GM18505 (cell line): Measurements from ENCODE around the gene TGFBR2.

ENCODE experiments used
- ATAC-seq: cut with Tn5 transposase; IDR thresholded peaks from one replicate; pipeline ENCODE4 v1.9.1; 2021; ENCODE audit not compliant: unreplicated experiment
- POLR2A ChIP-seq: IDR thresholded peaks from 4 replicates; pipeline ENCODE4 v1.6.1; 2011; ENCODE audit warnings: borderline replicate concordance; ENCODE audit not compliant: insufficient read depth, insufficient read length; ENCODE audit errors: extremely low read depth

TGFBR2 gene

GRCh38 chr3:30657914-30658313 is 51.5 kb downstream of the TGFBR2 start:
- no peak for TF ChIP-seq POLR2A
- ATAC-seq: peak; percentile 22

GRCh38 chr3:30658328-30659052 is 52.1 kb downstream of the TGFBR2 start:
- ATAC-seq: peak; percentile 89
- no peak for TF ChIP-seq POLR2A

- TF ChIP-seq POLR2A: no peak
- no peak for ATAC-seq
Measured at GRCh38 chr3:30659270-30660130, 53.1 kb downstream of the TGFBR2 start.

GRCh38 chr3:30660136-30660535 is 53.7 kb downstream of the TGFBR2 start:
- ATAC-seq: no peak
- TF ChIP-seq POLR2A: no peak

- ATAC-seq: no peak
- TF ChIP-seq POLR2A: no peak
Measured at GRCh38 chr3:30660656-30661055, 54.3 kb downstream of the TGFBR2 start.

GRCh38 chr3:30661098-30661873 is 54.9 kb downstream of the TGFBR2 start:
- ATAC-seq: no peak

GRCh38 chr3:30662836-30663235 is 56.4 kb downstream of the TGFBR2 start:
- no peak for TF ChIP-seq POLR2A
- ATAC-seq: no peak

More at GRCh38 chr3:30661098-30661873, 54.9 kb downstream of the TGFBR2 start:
- TF ChIP-seq POLR2A: no peak

GRCh38 chr3:30663533-30664241 is 57.3 kb downstream of the TGFBR2 start:
- TF ChIP-seq POLR2A: no peak
- ATAC-seq: no peak

GRCh38 chr3:30664459-30664858 is 58.1 kb downstream of the TGFBR2 start:
- no peak for ATAC-seq
- TF ChIP-seq POLR2A: no peak

GRCh38 chr3:30664884-30665283 is 58.5 kb downstream of the TGFBR2 start:
- no peak for TF ChIP-seq POLR2A
- ATAC-seq: no peak

GRCh38 chr3:30665539-30665938 is 59.1 kb downstream of the TGFBR2 start:
- no peak for TF ChIP-seq POLR2A
- ATAC-seq: no peak

GRCh38 chr3:30666572-30667279 is 60.3 kb downstream of the TGFBR2 start:
- TF ChIP-seq POLR2A: no peak
- no peak for ATAC-seq
